ENCODE results near the gene PBX1. TPM values are rescaled to one million over a fixed set of nuclear protein-coding genes. Genes with fewer than 3 reads are reported as not detected.

PBX1 gene
- total and polyA plus RNA-seq, 4 donors = 7.8 to 112 (median 33.5) TPM

GRCh38 chr1:164589961-164590507, 31.1 kb downstream of the PBX1 start:
- DNase-seq = no peak
- 68% methylated on average over 9 of the region's 9 CpGs for WGBS, 2 donors

GRCh38 chr1:164590592-164590991, 31.6 kb downstream of the PBX1 start:
- ATAC-seq (ENCODE audit: insufficient read depth, low FRiP score) (no peak), DNase-seq (no peak)
- Histone ChIP-seq H3K4me3 (no peak overlapping the region), H3K27me3 (ENCODE audit: control insufficient read depth in 3 of 3, insufficient read depth in 3 of 3, low read length in 2 of 3) (no peaks in the 10 kb centered on the region), H3K36me3 (ENCODE audit: control insufficient read depth in 4 of 4, insufficient read depth in 4 of 4, low read length in 4 of 4) (peaks cover 0 to 13% (median 2%) of the 10 kb centered on the region in 4 donors), H3K27ac (ENCODE audit: low read depth in 1 of 2, low read length in 1 of 2) (no peak overlapping the region), H3K9ac (ENCODE audit: insufficient read depth in 1 of 2, low read length in 2 of 2) (peak overlapping the region in 1 of 2 donors; percentile 4), H3K4me1 (ENCODE audit: control insufficient read depth in 5 of 5, insufficient read depth in 5 of 5, low read length in 5 of 5) (peaks cover 12 to 61% (median 22%) of the 10 kb centered on the region in 5 donors), H3K9me3 (ENCODE audit: control insufficient read depth in 4 of 4, insufficient read depth in 3 of 4, low read length in 3 of 4) (no peaks in the 10 kb centered on the region)
- no peak for TF ChIP-seq CTCF (IDR thresholded peaks at IDR 0.05; ENCODE audit: control extremely low read depth, extremely low read depth)
- 83 to 88% methylated on average over 5 of the region's 5 CpGs for WGBS, 2 donors

More at GRCh38 chr1:164589961-164590507, 31.1 kb downstream of the PBX1 start:
- Histone ChIP-seq H3K4me1 (ENCODE audit: control insufficient read depth in 5 of 5, insufficient read depth in 5 of 5, low read length in 5 of 5) (peaks cover 12 to 67% (median 27%) of the 10 kb centered on the region in 5 donors), H3K4me3 (no peak overlapping the region), H3K27ac (ENCODE audit: low read depth in 1 of 2, low read length in 1 of 2) (peak overlapping the region in 1 of 2 donors; percentile 35), H3K9me3 (ENCODE audit: control insufficient read depth in 4 of 4, insufficient read depth in 3 of 4, low read length in 3 of 4) (no peaks in the 10 kb centered on the region), H3K27me3 (ENCODE audit: control insufficient read depth in 3 of 3, insufficient read depth in 3 of 3, low read length in 2 of 3) (no peaks in the 10 kb centered on the region), H3K36me3 (ENCODE audit: control insufficient read depth in 4 of 4, insufficient read depth in 4 of 4, low read length in 4 of 4) (peaks cover 0 to 13% (median under 1%) of the 10 kb centered on the region in 4 donors), H3K9ac (ENCODE audit: insufficient read depth in 1 of 2, low read length in 2 of 2) (peak overlapping the region in 1 of 2 donors; percentile 73)
- no peak for ATAC-seq (ENCODE audit: insufficient read depth, low FRiP score)
- no peak for TF ChIP-seq CTCF (IDR thresholded peaks at IDR 0.05; ENCODE audit: control extremely low read depth, extremely low read depth)

- no peak for ATAC-seq (ENCODE audit: insufficient read depth, low FRiP score)
- 29 to 49% methylated on average over 1 of the region's 1 CpG for WGBS, 2 donors
- H3K4me3 ChIP-seq = no peak overlapping the region
Observed at GRCh38 chr1:164591858-164592257, 32.9 kb downstream of the PBX1 start.

More at GRCh38 chr1:164591858-164592257, 32.9 kb downstream of the PBX1 start:
- H3K9ac ChIP-seq (ENCODE audit: insufficient read depth in 1 of 2, low read length in 2 of 2) = no peak overlapping the region
- peaks cover 12 to 48% (median 20%) of the 10 kb centered on the region in 5 donors for H3K4me1 ChIP-seq (ENCODE audit: control insufficient read depth in 5 of 5, insufficient read depth in 5 of 5, low read length in 5 of 5)
- peaks cover 0 to 5% (median 2%) of the 10 kb centered on the region in 4 donors for H3K36me3 ChIP-seq (ENCODE audit: control insufficient read depth in 4 of 4, insufficient read depth in 4 of 4, low read length in 4 of 4)
- no peaks in the 10 kb centered on the region for H3K9me3 ChIP-seq (ENCODE audit: control insufficient read depth in 4 of 4, insufficient read depth in 3 of 4, low read length in 3 of 4)
- H3K27ac ChIP-seq (ENCODE audit: low read depth in 1 of 2, low read length in 1 of 2) = no peak overlapping the region
- peak in 2 of 3 donors; percentile 63 to 74 for DNase-seq
- TF ChIP-seq CTCF (IDR thresholded peaks at IDR 0.05; ENCODE audit: control extremely low read depth, extremely low read depth) = no peak
- H3K27me3 ChIP-seq (ENCODE audit: control insufficient read depth in 3 of 3, insufficient read depth in 3 of 3, low read length in 2 of 3) = no peaks in the 10 kb centered on the region

Measured in lung (tissue), 12 donors.